Suppressor macrophage treated with lipopolysaccharide for 4 hours (primary cell): Measurements from ENCODE around the gene CPD.
"Not testable (repeated sequence)": the region's sequence is repeated elsewhere in the genome, so short reads cannot be mapped to it uniquely, and the experiment has no call there.

Experiments
- DNase-seq: peaks from one replicate; pipeline ENCODE4 v3.0.0-alpha.2; 2020

CPD gene

GRCh38 chr17:30389756-30390300 is 11.1 kb downstream of the CPD start:
- DNase-seq: peak; percentile 84

DNA sequence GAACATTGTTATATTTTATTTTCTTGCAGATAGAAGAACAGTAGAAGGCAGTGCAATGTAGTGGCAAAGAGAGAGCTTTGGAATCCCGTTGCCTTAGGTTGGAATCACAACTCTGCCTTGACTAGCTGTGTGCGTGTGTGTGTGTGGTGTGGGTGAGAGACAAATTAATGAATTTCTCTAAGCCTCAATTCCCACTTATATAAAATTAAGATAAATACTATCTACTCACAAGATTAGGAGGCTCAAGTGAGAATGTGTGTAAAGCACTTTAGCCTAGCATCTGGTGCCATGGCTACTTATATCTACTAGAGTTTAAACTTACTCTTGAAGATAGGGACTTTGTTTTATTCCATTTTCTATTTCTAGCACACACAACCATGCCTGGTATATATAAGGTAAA is 12.8 kb downstream of the CPD start:
- no peak for DNase-seq

DNA sequence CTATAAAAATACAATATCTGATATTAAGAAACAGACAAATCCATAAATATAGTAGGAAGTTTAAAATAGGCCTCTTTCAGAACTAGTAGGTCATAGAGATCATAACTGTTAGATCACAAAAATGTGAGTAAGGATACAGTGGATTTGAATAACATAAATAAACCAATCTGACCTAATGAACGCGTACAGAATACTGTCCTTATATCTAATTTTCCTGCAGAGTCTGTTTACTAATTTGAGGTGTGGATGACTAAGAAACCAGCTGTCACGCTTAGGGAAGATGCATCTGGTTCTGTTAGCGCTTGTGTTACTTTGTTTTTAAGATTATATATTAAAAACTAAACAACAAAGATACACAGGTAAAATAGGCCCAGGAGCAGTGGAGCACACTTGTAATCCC is 14.8 kb downstream of the CPD start:
- no peak for DNase-seq

DNA sequence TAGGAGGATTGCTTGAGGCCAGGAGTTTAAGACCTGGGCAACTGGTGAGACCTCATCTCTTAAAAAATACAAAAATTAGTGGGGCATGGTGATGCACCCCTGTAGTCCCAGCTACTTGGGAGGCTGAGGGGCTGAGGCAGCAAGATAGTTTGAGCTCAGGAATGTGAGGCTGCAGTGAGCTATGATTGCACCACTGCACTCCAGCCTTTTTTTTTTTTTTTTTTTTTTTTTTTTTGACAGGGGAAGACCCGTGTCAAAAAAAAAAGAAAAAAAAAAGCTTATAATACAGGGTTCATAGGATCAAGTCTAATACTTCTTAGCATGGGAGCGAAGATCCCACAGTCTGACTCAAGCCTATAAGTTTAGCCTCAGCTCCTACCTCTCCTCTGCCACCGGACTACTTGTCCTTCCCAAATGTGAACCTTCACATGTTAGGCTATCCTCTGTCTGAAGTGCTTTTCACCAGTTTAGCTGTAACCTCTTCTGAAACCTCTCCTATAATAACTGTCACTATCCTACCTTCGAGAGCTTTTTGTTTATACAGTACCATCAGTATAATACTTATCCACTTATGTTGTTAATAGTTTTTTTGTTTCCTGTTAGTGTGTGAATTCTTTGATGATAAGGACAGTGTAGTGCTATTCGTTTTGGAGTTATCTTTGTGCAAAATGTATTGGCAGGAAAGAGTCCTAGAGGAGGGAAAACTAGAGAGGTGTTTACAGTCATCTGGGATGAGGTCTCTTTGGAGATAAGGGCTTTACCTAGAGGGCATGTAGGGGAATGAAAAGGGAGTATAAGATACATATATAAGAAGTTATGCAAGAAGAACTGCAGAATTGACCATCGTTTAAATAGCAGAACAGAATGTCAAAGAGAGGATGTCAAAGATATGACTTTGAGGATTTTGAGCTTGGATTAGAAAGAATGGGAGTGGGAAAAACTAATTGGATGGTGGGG is 15.5 kb downstream of the CPD start:
- DNase-seq: no peak

DNA sequence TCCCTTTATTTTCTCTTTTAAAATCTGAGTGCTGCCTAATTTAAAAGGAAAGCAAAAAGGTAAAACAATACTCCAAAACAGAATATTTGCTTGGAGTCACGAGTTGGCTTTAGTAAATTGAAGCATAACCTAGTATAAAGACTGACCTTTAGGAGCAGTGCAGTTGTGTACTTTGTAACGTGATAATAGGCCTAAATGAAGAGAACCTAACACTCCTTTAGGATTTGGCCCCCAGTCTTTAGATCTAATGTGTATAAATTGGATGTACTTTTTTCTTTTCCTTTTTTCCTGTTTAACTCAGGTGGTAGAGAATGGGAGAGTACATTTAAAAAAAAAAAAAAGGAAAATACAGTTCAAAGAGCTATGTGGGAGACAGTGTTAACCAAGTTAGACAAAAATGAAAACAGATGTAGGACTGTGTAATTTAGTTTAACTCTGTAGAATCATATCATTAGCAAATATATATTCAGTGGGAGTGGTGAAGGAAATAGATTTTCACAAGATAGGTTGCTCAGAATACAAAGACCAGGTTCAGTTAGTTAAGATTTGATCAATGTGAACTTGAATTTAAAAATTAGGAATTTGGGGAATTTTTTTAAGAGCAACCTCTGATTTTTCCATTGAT is 16.8 kb downstream of the CPD start:
- no peak for DNase-seq

DNA sequence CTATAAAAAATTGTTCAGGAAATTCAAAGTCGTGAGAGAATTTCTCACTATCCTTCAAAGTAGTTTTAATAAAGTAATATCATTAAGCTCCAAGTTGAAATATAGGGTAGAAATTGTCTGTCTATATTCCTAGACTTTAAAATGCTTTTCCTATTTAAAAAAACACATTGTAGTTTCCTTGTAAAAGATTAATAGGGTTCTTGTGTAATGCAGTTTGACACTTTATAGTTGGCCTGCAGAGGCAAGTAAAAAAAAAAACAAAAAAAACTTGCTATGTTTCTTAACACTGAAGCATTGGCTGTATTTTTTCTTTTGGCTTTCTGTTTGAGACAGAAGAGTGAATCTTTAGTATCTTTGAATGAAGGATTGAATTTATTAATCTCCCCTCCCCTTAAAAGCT is 17.4 kb downstream of the CPD start:
- no peak for DNase-seq

DNA sequence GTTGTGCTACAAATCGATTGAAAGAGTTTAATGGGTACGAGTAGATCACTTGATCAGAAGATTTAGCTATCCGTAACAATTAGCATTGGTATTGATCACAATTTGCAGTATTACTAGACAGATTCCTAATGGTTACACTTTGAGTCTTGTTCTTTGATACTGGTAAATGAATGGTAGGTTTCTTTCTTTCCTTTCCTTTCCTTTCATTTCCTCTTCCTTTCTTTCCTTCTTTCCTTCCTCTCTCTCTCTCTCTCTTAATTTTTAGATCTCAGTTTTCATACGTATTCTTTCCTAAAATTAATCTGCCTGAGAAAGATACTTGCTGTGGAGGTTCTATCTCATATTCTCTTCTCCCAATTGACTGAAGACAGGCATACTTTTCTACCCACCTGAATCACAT is 17.9 kb downstream of the CPD start:
- DNase-seq: no peak

GRCh38 chr17:30398328-30399041 is 19.8 kb downstream of the CPD start:
- no peak for DNase-seq

DNA sequence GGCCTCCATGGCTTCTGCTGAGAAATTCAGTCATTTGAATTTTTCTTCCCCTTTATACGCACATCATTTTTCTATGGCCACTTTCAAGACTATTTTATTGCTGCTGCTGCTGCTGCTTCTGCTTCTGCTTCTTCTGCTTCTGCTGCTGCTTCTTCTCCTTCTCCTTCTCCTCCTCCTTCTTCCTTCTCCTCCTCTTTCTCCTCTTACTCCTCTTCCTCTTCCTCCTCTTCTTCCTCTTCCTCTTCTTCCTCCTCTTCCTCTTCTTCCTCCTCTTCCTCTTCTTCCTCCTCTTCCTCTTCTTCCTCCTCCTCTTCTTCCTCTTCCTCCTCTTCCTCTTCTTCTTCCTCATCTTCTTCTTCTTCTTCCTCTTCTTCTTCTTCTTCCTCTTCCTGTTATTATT is 22.4 kb downstream of the CPD start:
- DNase-seq: no peak

GRCh38 chr17:30405161-30405560 is 26.4 kb downstream of the CPD start:
- no peak for DNase-seq

GRCh38 chr17:30410627-30411026 is 31.9 kb downstream of the CPD start:
- not testable (repeated sequence) for DNase-seq

DNA sequence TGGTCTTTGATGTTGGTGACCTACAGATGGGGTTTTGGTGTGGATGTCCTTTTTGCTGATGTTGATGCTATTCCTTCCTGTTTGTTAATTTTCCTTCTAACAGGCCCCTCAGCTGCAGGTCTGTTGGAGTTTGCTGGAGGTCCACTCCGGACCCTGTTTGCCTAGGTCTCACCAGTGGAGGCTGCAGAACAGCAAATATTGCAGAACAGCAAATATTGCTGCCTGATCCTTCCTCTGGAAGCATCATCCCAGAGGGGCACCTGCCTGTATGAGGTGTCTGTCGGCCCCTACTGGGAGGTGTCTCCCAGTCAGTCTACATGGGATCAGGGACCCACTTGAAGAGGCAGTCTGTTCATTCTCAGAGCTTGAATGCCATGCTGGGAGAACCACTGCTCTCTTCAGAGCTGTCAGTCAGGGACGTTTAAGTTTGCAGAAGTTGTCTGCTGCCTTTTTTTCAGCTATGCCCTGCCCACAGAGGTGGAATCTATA is 33.3 kb downstream of the CPD start:
- not testable (repeated sequence) for DNase-seq

DNA sequence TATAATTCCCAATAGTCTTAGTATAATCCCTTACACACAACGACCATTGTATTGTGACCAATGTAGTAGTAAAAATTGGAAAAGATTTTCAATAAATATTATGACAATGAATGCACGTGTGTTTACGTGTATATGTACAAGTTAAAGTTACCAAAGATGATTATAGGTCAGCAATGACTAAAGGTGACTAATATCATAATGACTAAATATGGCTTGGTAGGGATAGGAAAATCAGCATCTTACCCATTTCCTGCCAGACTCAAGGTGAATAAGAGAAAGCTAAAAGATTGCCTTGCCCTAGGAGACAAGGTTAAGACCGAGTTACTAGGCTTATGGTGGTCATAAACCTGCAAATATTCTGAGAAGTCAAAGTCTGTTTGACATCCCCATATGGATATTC is 34.4 kb downstream of the CPD start:
- DNase-seq: no peak

DNA sequence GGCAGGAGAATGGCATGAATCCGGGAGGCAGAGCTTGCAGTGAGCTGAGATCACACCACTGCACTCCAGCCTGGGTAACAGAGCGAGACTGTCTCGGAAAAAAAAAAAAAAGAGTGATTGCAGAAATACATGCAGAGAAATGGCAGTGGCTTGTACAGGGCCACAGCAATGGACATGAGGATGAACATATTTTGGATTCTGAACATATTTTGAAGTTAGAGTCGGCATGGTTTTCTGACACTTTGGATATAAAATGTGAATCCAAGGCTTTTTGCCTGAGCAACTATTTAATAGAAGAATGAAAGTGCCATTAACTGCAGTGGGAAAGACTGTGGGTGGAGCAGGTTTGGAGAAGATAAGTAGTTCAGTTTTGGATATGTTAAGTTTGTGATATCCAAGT is 35.8 kb downstream of the CPD start:
- DNase-seq: no peak

GRCh38 chr17:30415491-30415890 is 36.8 kb downstream of the CPD start:
- no peak for DNase-seq

GRCh38 chr17:30418070-30418469 is 39.3 kb downstream of the CPD start:
- DNase-seq: not testable (repeated sequence)

- DNase-seq: no peak
Measured at GRCh38 chr17:30421592-30421991, 42.9 kb downstream of the CPD start.

DNA sequence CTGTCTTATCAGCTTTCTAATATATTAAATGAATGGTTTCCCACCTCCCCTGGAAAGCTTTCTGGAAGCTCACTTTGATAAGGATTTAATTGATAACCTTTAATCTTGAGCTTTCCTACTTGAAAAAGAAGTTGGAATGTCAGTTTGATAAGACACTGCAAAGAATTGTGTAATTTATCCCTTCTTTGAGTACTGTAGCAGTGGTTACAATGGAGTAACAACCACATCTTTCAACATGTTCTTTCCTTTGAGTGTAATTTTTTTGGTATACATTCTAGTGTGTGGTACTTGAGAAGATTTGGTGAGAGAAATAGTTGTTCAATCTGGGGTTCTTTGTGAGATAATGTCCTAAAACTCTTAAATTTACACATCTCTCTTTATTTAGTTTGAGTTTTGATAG is 43.4 kb downstream of the CPD start:
- no peak for DNase-seq

GRCh38 chr17:30424471-30424870 is 45.7 kb downstream of the CPD start:
- no peak for DNase-seq

GRCh38 chr17:30426292-30426691 is 47.6 kb downstream of the CPD start:
- DNase-seq: no peak

- no peak for DNase-seq
Measured at GRCh38 chr17:30427611-30428010, 48.9 kb downstream of the CPD start.

GRCh38 chr17:30429155-30429554 is 50.4 kb downstream of the CPD start:
- DNase-seq: no peak

DNA sequence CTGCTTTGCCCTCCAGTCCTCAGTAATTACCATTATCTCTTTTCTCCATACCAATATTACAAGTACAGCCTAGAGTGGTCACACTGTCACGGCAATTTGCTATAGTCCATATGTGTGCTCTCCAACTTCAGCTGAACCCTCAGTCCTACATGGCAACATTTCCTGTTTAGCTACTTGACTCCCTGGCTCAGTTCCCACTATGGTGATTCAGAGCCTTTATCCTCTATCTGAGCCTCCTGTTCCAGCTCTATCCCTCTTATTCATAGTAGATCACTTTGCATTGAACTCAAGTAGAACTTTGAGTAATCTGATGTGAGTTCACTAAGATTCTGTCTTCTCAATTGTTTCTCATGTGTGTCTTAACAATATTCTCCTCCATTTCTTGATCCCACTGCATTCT is 54.8 kb downstream of the CPD start:
- DNase-seq: peak; percentile 50
